Progenitor cell of endocrine pancreas (in vitro differentiated cells): Measurements from ENCODE around the gene DPF3. TPM values are rescaled to one million over a fixed set of nuclear protein-coding genes. Genes with fewer than 3 reads are reported as not detected.

Source experiments
- DNase-seq: peaks from one replicate; pipeline ENCODE4 v3.0.0; 2021; ENCODE audit warnings: low spot score; ENCODE audit not compliant: unreplicated experiment
- H3K27ac Mint-ChIP-seq: 2 replicates; pipeline ENCODE4 v1.8.0; 2021; ENCODE audit warnings: mild to moderate bottlenecking, moderate library complexity, mixed read lengths
- H3K27me3 Mint-ChIP-seq: 2 replicates; pipeline ENCODE4 v1.8.0; 2021; ENCODE audit warnings: mixed read lengths
- H3K36me3 Mint-ChIP-seq: 2 replicates; pipeline ENCODE4 v1.8.0; 2022; ENCODE audit warnings: mixed read lengths; ENCODE audit not compliant: insufficient read depth
- H3K4me1 Mint-ChIP-seq: 2 replicates; pipeline ENCODE4 v1.8.0; 2021; ENCODE audit warnings: low read depth, mixed read lengths
- H3K4me3 Mint-ChIP-seq: 2 replicates; pipeline ENCODE4 v1.8.0; 2021; ENCODE audit warnings: low read depth, mild to moderate bottlenecking, moderate library complexity, mixed read lengths
- H3K9me3 Mint-ChIP-seq: 2 replicates; pipeline ENCODE4 v1.8.0; 2021; ENCODE audit warnings: low read depth, mixed read lengths
- total RNA-seq: library from RNA; stranded (reverse); gene quantifications from 2 replicates; pipeline ENCODE4 v1.2.1, GENCODE V29; 2021
- TF ChIP-seq, protein P1 (sequence below): fragments of 200-600 bp; sonication (generic); IDR thresholded peaks from one replicate; pipeline ENCODE4 v1.5.0; 2021; ENCODE audit warnings: antibody characterized with exemption, mild to moderate bottlenecking; ENCODE audit not compliant: unreplicated experiment

The DPF3 gene
- total RNA-seq, 1 donor from 2014 or later: 2.2 TPM

DNA sequence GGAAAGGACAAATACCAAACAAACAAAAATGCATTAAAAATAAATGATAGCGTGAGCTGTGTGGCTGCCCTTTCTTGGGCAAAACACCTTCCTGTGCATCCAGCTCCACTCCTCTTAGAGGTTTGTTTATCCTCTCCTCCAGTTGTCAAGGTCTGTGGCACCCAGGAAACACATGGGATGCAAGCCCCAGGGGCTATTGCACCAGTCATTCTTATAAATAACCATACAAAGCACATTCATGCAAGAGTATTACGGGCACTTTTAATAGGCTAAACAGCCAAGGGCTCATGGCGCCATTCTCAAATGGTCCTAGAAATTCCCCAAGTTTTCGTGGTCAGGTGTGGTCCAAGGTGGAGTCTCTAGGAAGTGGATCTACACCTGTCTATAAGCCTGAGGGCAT, 257.0 kb downstream of the DPF3 start:
- peaks cover 27% of the 10 kb centered on the region for H3K27me3 Mint-ChIP-seq
- TF ChIP-seq, protein P1, sequence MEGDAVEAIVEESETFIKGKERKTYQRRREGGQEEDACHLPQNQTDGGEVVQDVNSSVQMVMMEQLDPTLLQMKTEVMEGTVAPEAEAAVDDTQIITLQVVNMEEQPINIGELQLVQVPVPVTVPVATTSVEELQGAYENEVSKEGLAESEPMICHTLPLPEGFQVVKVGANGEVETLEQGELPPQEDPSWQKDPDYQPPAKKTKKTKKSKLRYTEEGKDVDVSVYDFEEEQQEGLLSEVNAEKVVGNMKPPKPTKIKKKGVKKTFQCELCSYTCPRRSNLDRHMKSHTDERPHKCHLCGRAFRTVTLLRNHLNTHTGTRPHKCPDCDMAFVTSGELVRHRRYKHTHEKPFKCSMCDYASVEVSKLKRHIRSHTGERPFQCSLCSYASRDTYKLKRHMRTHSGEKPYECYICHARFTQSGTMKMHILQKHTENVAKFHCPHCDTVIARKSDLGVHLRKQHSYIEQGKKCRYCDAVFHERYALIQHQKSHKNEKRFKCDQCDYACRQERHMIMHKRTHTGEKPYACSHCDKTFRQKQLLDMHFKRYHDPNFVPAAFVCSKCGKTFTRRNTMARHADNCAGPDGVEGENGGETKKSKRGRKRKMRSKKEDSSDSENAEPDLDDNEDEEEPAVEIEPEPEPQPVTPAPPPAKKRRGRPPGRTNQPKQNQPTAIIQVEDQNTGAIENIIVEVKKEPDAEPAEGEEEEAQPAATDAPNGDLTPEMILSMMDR: no peak
- no peaks in the 10 kb centered on the region for H3K4me1 Mint-ChIP-seq
- no peak overlapping the region for H3K27ac Mint-ChIP-seq
- DNase-seq: no peak
- H3K9me3 Mint-ChIP-seq: no peaks in the 10 kb centered on the region
- H3K36me3 Mint-ChIP-seq: no peaks in the 10 kb centered on the region
- H3K4me3 Mint-ChIP-seq: no peak overlapping the region

DNA sequence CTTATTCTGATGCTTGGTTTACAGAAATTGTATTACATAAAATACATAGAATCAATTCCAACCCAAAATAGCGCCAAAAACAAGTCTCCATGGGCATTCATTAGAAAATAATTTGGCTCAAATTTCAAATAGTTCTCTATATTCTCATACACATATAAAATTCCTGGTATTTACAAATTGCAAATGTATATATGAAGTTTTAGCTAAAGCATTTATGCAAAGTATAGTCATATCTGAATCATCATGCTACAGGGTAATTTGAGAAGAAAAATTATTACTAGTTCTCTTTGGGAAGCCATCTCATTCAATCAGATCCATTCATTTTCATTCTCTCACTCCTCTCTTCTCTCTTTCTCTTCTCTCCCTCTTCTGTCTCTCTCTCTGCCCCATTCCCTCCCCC, 257.8 kb downstream of the DPF3 start:
- H3K4me3 Mint-ChIP-seq: no peak overlapping the region
- TF ChIP-seq, protein P1: no peak
- DNase-seq: no peak
- no peak overlapping the region for H3K27ac Mint-ChIP-seq
- H3K9me3 Mint-ChIP-seq: no peaks in the 10 kb centered on the region
- peaks cover 31% of the 10 kb centered on the region for H3K27me3 Mint-ChIP-seq
- no peaks in the 10 kb centered on the region for H3K36me3 Mint-ChIP-seq
- H3K4me1 Mint-ChIP-seq: no peaks in the 10 kb centered on the region

DNA sequence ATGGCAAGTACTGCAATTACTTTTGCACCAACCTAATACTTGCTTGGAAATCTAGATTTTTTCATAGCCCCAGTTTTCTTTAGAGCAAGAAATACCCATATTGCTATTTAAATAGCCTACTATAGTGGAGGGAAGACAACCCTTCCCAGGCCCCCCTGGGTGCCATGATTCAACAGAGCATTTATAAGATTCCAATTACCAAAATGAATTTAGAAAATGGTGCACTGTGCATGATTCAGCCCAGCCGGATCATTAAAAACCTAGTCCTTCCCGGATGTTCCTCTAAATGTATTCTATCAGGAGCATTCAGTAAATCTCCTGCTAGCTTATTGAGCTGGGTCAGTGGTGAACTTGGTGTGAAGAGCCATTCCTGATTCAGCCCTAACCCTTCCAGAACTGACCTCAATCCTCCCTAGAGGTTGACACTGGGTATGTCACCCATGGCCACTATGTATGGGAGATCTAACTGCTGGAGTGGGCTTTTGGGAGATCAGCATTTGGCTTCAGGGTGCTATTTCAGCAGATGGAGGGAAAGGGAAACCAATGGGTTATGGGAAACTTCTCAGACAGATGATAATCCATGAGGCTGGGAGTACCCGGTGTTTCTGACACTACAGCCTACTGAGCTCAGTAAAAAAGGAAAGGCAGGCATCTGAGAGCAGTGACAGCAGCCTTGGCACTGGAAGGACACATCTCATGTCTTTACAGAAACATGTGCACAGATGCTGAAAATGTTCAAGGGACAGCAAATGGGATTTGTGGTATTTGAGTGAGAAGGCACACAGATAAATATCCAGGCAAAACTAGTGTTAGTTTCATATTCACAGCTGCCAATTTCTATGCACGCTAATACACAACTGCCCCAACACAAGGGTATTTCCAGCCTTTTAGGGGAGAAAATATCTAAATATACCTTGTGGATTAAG, 258.9 kb downstream of the DPF3 start:
- TF ChIP-seq, protein P1: no peak
- no peaks in the 10 kb centered on the region for H3K9me3 Mint-ChIP-seq
- DNase-seq: no peak
- H3K4me1 Mint-ChIP-seq: no peaks in the 10 kb centered on the region
- H3K27ac Mint-ChIP-seq: no peak overlapping the region
- no peak overlapping the region for H3K4me3 Mint-ChIP-seq
- no peaks in the 10 kb centered on the region for H3K36me3 Mint-ChIP-seq
- H3K27me3 Mint-ChIP-seq: peaks cover 27% of the 10 kb centered on the region

DNA sequence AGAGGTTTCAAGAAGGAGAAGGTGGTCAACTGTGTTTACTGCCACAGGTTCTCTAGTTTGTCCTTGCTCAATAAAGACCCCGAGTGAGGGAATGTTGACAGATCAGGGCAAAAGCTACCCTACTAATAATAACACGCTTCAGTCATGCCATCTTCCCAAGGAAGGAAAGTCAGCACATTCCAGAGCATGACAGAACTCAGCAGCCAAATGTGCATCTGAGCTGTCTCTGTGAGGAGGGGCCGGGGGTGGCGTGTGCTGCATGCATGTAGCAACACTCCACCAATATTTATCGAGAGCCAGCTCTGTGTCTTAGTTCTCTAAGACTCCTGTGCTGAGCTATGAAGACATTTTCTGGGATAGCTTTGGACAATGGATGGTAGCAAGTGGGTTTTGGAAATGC, 260.4 kb downstream of the DPF3 start:
- H3K4me1 Mint-ChIP-seq: no peaks in the 10 kb centered on the region
- H3K4me3 Mint-ChIP-seq: no peak overlapping the region
- no peak overlapping the region for H3K27ac Mint-ChIP-seq
- H3K9me3 Mint-ChIP-seq: no peaks in the 10 kb centered on the region
- no peak for DNase-seq
- no peaks in the 10 kb centered on the region for H3K36me3 Mint-ChIP-seq
- H3K27me3 Mint-ChIP-seq: peaks cover 30% of the 10 kb centered on the region
- TF ChIP-seq, protein P1: no peak

DNA sequence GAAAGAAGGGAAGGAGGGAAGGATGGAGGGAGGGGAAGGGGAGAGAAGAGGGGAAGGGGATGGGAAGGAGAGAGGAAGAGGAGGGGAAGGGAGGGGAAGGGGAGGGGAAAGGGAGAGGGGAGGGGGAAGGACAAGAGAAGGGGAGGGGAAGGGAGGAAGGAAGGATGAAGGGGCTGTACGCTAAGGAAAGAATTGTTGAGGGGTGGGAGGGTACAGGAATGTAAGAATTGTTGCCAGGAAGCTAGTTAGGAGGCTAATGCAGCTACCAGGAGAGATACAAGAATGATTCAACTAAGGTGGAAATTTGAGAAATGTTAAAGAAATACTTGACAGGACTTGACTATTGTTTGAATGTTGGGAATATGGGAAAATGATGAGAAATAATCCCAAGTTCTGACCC, 261.2 kb downstream of the DPF3 start:
- H3K36me3 Mint-ChIP-seq: no peaks in the 10 kb centered on the region
- no peaks in the 10 kb centered on the region for H3K4me1 Mint-ChIP-seq
- H3K9me3 Mint-ChIP-seq: no peaks in the 10 kb centered on the region
- TF ChIP-seq, protein P1: no peak
- peaks cover 30% of the 10 kb centered on the region for H3K27me3 Mint-ChIP-seq
- H3K27ac Mint-ChIP-seq: no peak overlapping the region
- no peak overlapping the region for H3K4me3 Mint-ChIP-seq
- no peak for DNase-seq
